WI38 (cell line): ENCODE measurements around the gene ST3GAL4.

Experiments used
- H3K4me3 ChIP-seq: 2 replicates; pipeline ENCODE4 v1.5.1; 2011; ENCODE audit warnings: low read depth, mild to moderate bottlenecking, control low read depth, low read length
- CTCF ChIP-seq: IDR thresholded peaks from 2 replicates; pipeline ENCODE4 v1.5.1; 2012; ENCODE audit warnings: low read depth, mild to moderate bottlenecking, control low read depth, low read length

Gene ST3GAL4

DNA sequence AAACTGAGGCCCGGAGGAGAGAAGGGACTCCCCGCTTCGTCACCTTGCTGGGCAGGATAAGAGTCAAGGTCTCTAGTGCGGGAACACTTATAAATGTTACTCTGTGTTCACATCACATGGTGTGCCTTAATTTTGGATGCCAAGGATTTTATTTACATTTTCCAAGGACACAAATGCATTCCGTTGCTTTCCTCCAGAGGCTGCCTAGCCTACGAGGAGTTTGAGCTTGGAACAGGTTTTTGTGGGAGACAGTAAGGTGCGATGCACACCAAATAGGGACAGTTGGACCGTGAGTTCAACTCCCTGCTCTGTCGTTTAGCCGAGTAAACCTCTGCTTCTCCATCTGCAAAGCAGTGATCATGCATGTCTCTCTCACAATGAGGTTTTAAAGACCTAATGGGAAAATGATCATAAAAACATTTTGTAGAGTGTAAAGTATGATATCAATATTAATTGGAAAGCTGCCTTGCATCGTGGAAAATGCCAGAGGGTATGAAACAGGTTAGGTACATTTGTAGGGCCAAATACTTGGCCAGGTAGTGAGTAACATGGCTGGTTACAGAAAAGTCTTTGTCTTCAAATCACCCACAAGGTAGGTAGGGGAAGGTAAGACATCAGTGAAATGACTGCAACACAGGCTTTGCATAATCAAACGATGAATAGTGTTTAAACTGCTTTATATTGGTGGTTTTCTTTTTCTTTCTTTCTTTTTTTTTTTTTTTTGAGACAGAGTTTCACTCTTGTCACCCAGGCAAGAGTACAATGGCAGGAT lies 61.8 kb downstream of the ST3GAL4 start:
- TF ChIP-seq CTCF, result no peak
- H3K4me3 ChIP-seq, result peak overlapping the region; percentile 49; the same call in 1 of the 2 replicates

DNA sequence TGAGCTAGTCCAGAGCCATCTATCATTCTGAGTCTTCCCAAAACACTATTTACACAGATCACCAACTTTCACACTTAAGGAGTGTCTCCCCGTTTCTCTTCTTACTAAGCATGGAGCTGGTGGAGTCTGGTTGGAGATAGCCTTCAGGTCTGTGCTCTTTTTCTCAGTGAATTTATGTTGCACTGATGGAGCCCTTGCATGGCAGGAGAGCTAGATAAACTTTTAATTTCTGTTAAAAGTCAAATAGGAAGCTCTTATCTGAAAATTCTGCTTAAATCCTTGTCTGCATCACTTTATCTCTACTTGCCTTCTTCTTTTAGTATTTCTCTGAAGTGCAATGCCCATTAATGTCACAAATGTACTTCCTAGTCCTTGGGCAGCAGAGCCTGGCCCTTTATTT lies 63.4 kb downstream of the ST3GAL4 start:
- TF ChIP-seq CTCF, result no peak
- no peak overlapping the region for H3K4me3 ChIP-seq

DNA sequence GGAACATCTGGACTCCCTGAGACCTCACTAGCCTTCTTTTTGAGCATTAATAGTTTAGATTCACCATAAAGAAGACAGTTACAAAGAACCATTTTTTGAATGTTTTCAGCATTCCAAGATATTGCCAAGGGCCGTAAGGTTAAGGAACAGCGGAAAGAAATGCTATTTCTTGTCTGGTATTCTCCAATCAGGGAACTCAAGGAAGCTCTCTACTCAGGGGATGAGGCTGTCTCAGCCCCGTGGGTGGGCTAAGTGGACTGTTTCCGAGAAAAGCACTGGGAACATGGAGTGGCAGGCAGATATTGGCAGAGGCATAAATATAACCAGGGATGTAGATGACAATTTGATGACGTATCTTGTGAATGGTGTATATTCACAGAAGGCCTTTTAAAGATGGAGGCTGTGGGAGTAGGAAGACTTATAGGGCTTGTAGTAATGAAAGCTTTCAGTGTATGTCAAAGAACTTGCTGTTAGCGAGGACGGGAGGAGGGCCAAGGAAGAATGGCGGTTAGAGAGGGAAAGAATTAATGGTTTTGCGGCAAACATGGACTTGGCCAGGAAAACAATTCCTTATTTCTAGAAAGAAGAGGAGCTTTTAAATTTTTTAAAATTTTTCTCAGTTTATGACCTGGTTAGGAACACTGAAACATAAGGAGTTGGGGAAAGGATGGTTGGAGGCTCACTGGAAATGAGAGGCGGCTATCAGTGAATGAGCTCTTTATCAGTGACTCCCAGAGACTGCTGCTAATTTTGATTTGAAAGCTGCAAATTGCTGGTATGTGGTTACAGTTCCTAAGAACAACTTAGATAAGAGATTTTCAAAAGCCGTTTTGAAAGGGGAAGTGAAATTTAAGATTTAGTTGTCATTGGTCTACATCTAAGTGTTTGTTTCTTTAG lies 64.6 kb downstream of the ST3GAL4 start:
- no peak overlapping the region for H3K4me3 ChIP-seq
- TF ChIP-seq CTCF, result no peak

DNA sequence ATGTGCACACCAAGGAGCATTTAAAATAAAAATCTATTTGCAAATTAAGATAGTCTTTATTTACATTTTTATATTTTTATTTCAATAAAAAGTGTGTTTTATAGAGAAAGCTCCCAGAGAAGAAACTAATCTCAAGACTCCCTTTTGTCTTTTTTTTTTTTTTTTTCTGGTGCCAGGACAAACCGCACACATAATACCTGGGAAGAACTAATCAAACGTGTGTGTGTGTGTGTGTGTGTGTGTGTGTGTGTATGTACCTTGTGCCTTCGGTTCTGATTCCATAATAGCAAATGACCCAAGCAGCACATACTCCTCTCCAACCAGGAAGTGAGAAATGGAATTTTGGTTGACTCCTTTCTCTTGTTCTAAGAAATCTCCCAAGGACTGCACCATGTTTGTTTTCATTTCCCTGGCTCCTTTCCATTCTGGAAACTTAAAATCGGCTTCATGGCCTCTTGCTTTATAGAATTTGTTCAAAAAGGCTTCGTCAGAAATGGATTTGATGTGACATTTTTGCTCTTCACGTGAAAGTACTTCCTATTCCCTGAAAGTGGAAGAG lies 65.3 kb downstream of the ST3GAL4 start:
- H3K4me3 ChIP-seq, result no peak overlapping the region
- no peak for TF ChIP-seq CTCF

- H3K4me3 ChIP-seq, result no peak overlapping the region
- no peak for TF ChIP-seq CTCF
Measured at GRCh38 chr11:126421271-126421671, 65.8 kb downstream of the ST3GAL4 start.

- TF ChIP-seq CTCF, result no peak
- H3K4me3 ChIP-seq, result no peak overlapping the region
Measured at GRCh38 chr11:126422446-126422845, 67.0 kb downstream of the ST3GAL4 start.
